Neural cell (in vitro differentiated cells): ENCODE measurements around the gene PBX3. TPM values are rescaled to one million over a fixed set of nuclear protein-coding genes. Genes with fewer than 3 reads are reported as not detected.

Experiments used
- H2AFZ ChIP-seq: fragments of 200-600, 300-800 bp; sonication (generic), shearing (Covaris generic); 2 replicates; pipeline ENCODE4 v1.6.0; 2014; ENCODE audit warnings: low read depth, mild to moderate bottlenecking, antibody characterized with exemption, low read length, moderate library complexity
- H3F3A ChIP-seq: fragments of 200-600 bp; shearing (Covaris generic); 2 replicates; pipeline ENCODE4 v1.6.1; 2016; ENCODE audit warnings: mild to moderate bottlenecking, moderate library complexity, mixed read lengths, antibody characterized with exemption, low read length; ENCODE audit not compliant: insufficient read depth, poor library complexity, severe bottlenecking
- H3K27ac ChIP-seq: fragments of 200-600, 300-800 bp; sonication (generic), shearing (Covaris generic); 2 replicates; pipeline ENCODE4 v1.5.1; 2014; ENCODE audit warnings: mild to moderate bottlenecking, low read length, moderate library complexity
- H3K27me3 ChIP-seq: fragments of 300-800, 200-600 bp; sonication (generic), shearing (Covaris generic); 2 replicates; pipeline ENCODE4 v1.6.0; 2014; ENCODE audit warnings: mild to moderate bottlenecking, low read depth, low read length, moderate library complexity; ENCODE audit not compliant: insufficient read depth
- H3K36me3 ChIP-seq: fragments of 300-800, 200-600 bp; sonication (generic), shearing (Covaris generic); 2 replicates; pipeline ENCODE4 v1.5.1; 2014; ENCODE audit warnings: mild to moderate bottlenecking, antibody characterized with exemption, low read length, moderate library complexity; ENCODE audit not compliant: insufficient read depth
- H3K4me2 ChIP-seq: fragments of 300-800, 200-600 bp; sonication (generic), shearing (Covaris generic); 2 replicates; pipeline ENCODE4 v1.6.0; 2014; ENCODE audit warnings: mild to moderate bottlenecking, low read length
- H3K4me3 ChIP-seq: fragments of 300-800, 200-600 bp; sonication (generic), shearing (Covaris generic); 2 replicates; pipeline ENCODE4 v1.5.1; 2014; ENCODE audit warnings: mild to moderate bottlenecking, low read length, moderate library complexity
- H3K79me2 ChIP-seq: fragments of 200-600 bp; shearing (Covaris generic); replicated peaks from 2 replicates; pipeline ENCODE4 v1.6.0; 2014; ENCODE audit warnings: mild to moderate bottlenecking, low read length, moderate library complexity; ENCODE audit not compliant: insufficient read depth
- H3K9ac ChIP-seq: fragments of 300-800, 200-600 bp; sonication (generic), shearing (Covaris generic); 2 replicates; pipeline ENCODE4 v1.6.1; 2016; ENCODE audit warnings: mild to moderate bottlenecking, low read length, mixed read lengths
- H3K9me2 ChIP-seq: fragments of 200-600 bp; shearing (Covaris generic); 2 replicates; pipeline ENCODE4 v1.6.1; 2016; ENCODE audit warnings: mild to moderate bottlenecking, low read length, mixed read lengths; ENCODE audit not compliant: insufficient read depth
- H3K9me3 ChIP-seq: fragments of 200-600, 300-800 bp; sonication (generic), shearing (Covaris generic); 2 replicates; pipeline ENCODE4 v1.6.1; 2016; ENCODE audit warnings: mild to moderate bottlenecking, mixed run types, low read length, moderate library complexity, mixed read lengths
- H4K20me1 ChIP-seq: fragments of 200-600 bp; shearing (Covaris generic); 2 replicates; pipeline ENCODE4 v1.6.1; 2016; ENCODE audit warnings: mild to moderate bottlenecking, mixed run types; ENCODE audit not compliant: insufficient read depth
- CTCF ChIP-seq: fragments of 450-650 bp; IDR thresholded peaks from 2 replicates; pipeline ENCODE4 v1.5.1; 2014; ENCODE audit warnings: antibody characterized with exemption, mild to moderate bottlenecking, moderate library complexity; ENCODE audit not compliant: poor library complexity, severe bottlenecking
- EP300 ChIP-seq: fragments of 450-650 bp; conservative IDR thresholded peaks from 2 replicates; pipeline ENCODE4 v1.6.1; 2014; ENCODE audit warnings: antibody characterized with exemption, mild to moderate bottlenecking, moderate library complexity; ENCODE audit not compliant: poor library complexity, severe bottlenecking
- EZH2 ChIP-seq: fragments of 200-600, 300-800 bp; shearing (Covaris generic), sonication (generic); IDR thresholded peaks from 2 replicates; pipeline ENCODE4 v1.6.1; 2014; ENCODE audit warnings: antibody characterized with exemption, low read length, borderline replicate concordance, mild to moderate bottlenecking; ENCODE audit not compliant: insufficient read depth, poor library complexity, severe bottlenecking
- MXI1 ChIP-seq: fragments of 450-650 bp; conservative IDR thresholded peaks from 2 replicates; pipeline ENCODE4 v1.6.1; 2014; ENCODE audit warnings: antibody characterized with exemption, mild to moderate bottlenecking; ENCODE audit not compliant: poor library complexity, severe bottlenecking
- POLR2AphosphoS5 ChIP-seq: IDR thresholded peaks from 2 replicates; pipeline ENCODE4 v1.6.1; 2012
- RAD21 ChIP-seq: fragments of 450-650 bp; conservative IDR thresholded peaks from 2 replicates; pipeline ENCODE4 v1.6.1; 2014; ENCODE audit warnings: antibody characterized with exemption, mild to moderate bottlenecking, moderate library complexity
- REST ChIP-seq: IDR thresholded peaks from 2 replicates; pipeline ENCODE4 v1.6.1; 2012; ENCODE audit warnings: borderline replicate concordance
- SMC3 ChIP-seq: fragments of 450-650 bp; conservative IDR thresholded peaks from 2 replicates; pipeline ENCODE4 v1.6.1; 2014; ENCODE audit warnings: antibody characterized with exemption, mild to moderate bottlenecking, moderate library complexity; ENCODE audit not compliant: poor library complexity
- TAF1 ChIP-seq: IDR thresholded peaks from 2 replicates; pipeline ENCODE4 v1.6.1; 2012; ENCODE audit warnings: low read depth
- polyA plus RNA-seq: library from polyadenylated mRNA; depleted of rRNA; stranded (reverse); fragments of >200 nt; gene quantifications from 2 replicates; pipeline ENCODE4 v1.2.3, GENCODE V29; 2014

The PBX3 gene
- polyA plus RNA-seq, 1 donor from 2014 or later: 398 TPM

- no peaks in the 10 kb centered on the region for H3F3A ChIP-seq
- H3K9me2 ChIP-seq: no peaks in the 10 kb centered on the region
- peak overlapping the region; percentile 63 for H3K27ac ChIP-seq
- no peaks in the 10 kb centered on the region for H3K27me3 ChIP-seq
- H3K4me2 ChIP-seq: no peak overlapping the region
- no peaks in the 10 kb centered on the region for H3K36me3 ChIP-seq
- no peaks in the 10 kb centered on the region for H3K9me3 ChIP-seq
- peak overlapping the region; percentile 74 for H3K9ac ChIP-seq
- TF ChIP-seq TAF1: no peak
- no peak for TF ChIP-seq RAD21
- no peak for TF ChIP-seq POLR2AphosphoS5
- no peak for TF ChIP-seq CTCF
- no peak for TF ChIP-seq EP300
- TF ChIP-seq REST: no peak
- no peak for TF ChIP-seq MXI1
- peaks cover 29% of the 10 kb centered on the region for H3K79me2 ChIP-seq
- H2AFZ ChIP-seq: peak overlapping the region; percentile 54
- no peaks in the 10 kb centered on the region for H4K20me1 ChIP-seq
- H3K4me3 ChIP-seq: peak overlapping the region; percentile 84
Measured at GRCh38 chr9:125707472-125707804, 39.7 kb upstream of the PBX3 start.

GRCh38 chr9:125726456-125727132 is 20.6 kb upstream of the PBX3 start:
- H3F3A ChIP-seq: no peaks in the 10 kb centered on the region
- H3K9ac ChIP-seq: no peak overlapping the region
- no peaks in the 10 kb centered on the region for H3K9me3 ChIP-seq
- H3K36me3 ChIP-seq: no peaks in the 10 kb centered on the region
- no peaks in the 10 kb centered on the region for H3K79me2 ChIP-seq
- no peaks in the 10 kb centered on the region for H3K9me2 ChIP-seq
- H3K27me3 ChIP-seq: no peaks in the 10 kb centered on the region
- H2AFZ ChIP-seq: no peak overlapping the region
- TF ChIP-seq EZH2 (no peak), EP300 (no peak), SMC3 (no peak), MXI1 (no peak), RAD21 (no peak), CTCF (no peak), TAF1 (no peak)
- no peak overlapping the region for H3K27ac ChIP-seq
- H4K20me1 ChIP-seq: no peaks in the 10 kb centered on the region
- no peak overlapping the region for H3K4me3 ChIP-seq
- H3K4me2 ChIP-seq: no peak overlapping the region
